K562 (cell line): Measurements from ENCODE around the gene ZNF747.

Experiments used
- JUND ChIP-seq, 2 experiments: IDR thresholded peaks; 2 replicates in 1 of 2; 3 replicates in 1 of 2; pipeline ENCODE4 v1.6.1; 2011; ENCODE audit warnings: borderline replicate concordance in 2 of 2, low read depth in 2 of 2, low read length in 2 of 2, improper control_type of control experiment in 1 of 2, missing biosample characterization in 1 of 2, missing genetic modification characterization in 1 of 2, missing genetic modification reagents in 1 of 2
- KLF13 ChIP-seq: fragments of 450-650 bp; IDR thresholded peaks from 2 replicates; pipeline ENCODE4 v1.6.1; 2016; ENCODE audit warnings: missing genetic modification characterization, low read depth, mild to moderate bottlenecking, missing compliant biosample characterization, moderate library complexity, borderline replicate concordance
- NFE2 ChIP-seq: IDR thresholded peaks from 2 replicates; pipeline ENCODE4 v1.6.1; 2014; ENCODE audit warnings: antibody characterized with exemption, low read depth
- NONO ChIP-seq, 2 experiments: fragments of 200-400 bp in 1 of 2; fragments of 450-650 bp in 1 of 2; formaldehyde crosslinking in 1 of 2; IDR thresholded peaks; 2 replicates each; pipeline ENCODE4 v1.6.1; 2017; ENCODE audit warnings: low read depth in 2 of 2, mild to moderate bottlenecking in 2 of 2, moderate library complexity in 2 of 2, low read length in 1 of 2
- RAD21 ChIP-seq, 2 experiments: fragments of 250-450 bp in 1 of 2; fragments of 450-650 bp in 1 of 2; sonication (Bioruptor Pico) in 1 of 2; formaldehyde crosslinking in 1 of 2; IDR thresholded peaks in 1 of 2; conservative IDR thresholded peaks in 1 of 2; 2 replicates each; pipeline versions ENCODE4 v1.4.0 to v1.8.0; 2020 to 2022; ENCODE audit warnings: mild to moderate bottlenecking in 2 of 2, moderate library complexity in 1 of 2
- TEAD4 ChIP-seq, 2 experiments: sonication (generic) in 1 of 2; formaldehyde crosslinking in 1 of 2; IDR thresholded peaks; 2 replicates each; pipeline versions ENCODE4 v1.6.1 to v1.8.0; 2012 to 2022; ENCODE audit warnings: borderline replicate concordance in 1 of 2, inconsistent platforms in 1 of 2, low read length in 1 of 2, mild to moderate bottlenecking in 1 of 2, missing genetic modification reagents in 1 of 2
- ZNF263 ChIP-seq: sonication (generic); formaldehyde crosslinking; IDR thresholded peaks from 2 replicates; pipeline ENCODE4 v1.8.0; 2022; ENCODE audit warnings: mild to moderate bottlenecking, missing genetic modification reagents, borderline replicate concordance
- ZSCAN32 ChIP-seq: fragments of 450-650 bp; formaldehyde crosslinking; IDR thresholded peaks from 2 replicates; pipeline ENCODE4 v1.4.0; 2020; ENCODE audit warnings: mild to moderate bottlenecking, moderate library complexity
- TF ChIP-seq, protein P1 (sequence below), 3 experiments: IDR thresholded peaks in 2 of 3; conservative IDR thresholded peaks in 1 of 3; 2 replicates each; pipeline ENCODE4 v1.5.1; 2011 to 2012; ENCODE audit warnings: low read length in 3 of 3, mild to moderate bottlenecking in 3 of 3, control low read depth in 2 of 3, improper control_type of control experiment in 1 of 3, inconsistent platforms in 1 of 3, low read depth in 1 of 3, mixed read lengths in 1 of 3, moderate library complexity in 1 of 3; ENCODE audit not compliant: insufficient read depth in 2 of 3
- TF ChIP-seq, protein P2 (sequence below): sonication (generic); formaldehyde crosslinking; IDR thresholded peaks from 2 replicates; pipeline ENCODE4 v1.8.0; 2022; ENCODE audit warnings: mild to moderate bottlenecking, missing genetic modification reagents
- TF ChIP-seq, protein P3 (sequence below): sonication (generic); formaldehyde crosslinking; IDR thresholded peaks from 2 replicates; pipeline ENCODE4 v1.8.1; 2022; ENCODE audit warnings: missing genetic modification reagents
- TF ChIP-seq, protein P4 (sequence below): fragments of 450-650 bp; IDR thresholded peaks from 2 replicates; pipeline ENCODE4 v1.6.1; 2016; ENCODE audit warnings: borderline replicate concordance
- TF ChIP-seq, protein P5 (sequence below), 2 experiments: IDR thresholded peaks; 2 replicates each; pipeline ENCODE4 v1.6.1; 2012; ENCODE audit warnings: improper control_type of control experiment in 2 of 2, low read depth in 2 of 2, low read length in 2 of 2, borderline replicate concordance in 1 of 2
- TF ChIP-seq, protein P6 (sequence below): sonication (generic); formaldehyde crosslinking; IDR thresholded peaks from 2 replicates; pipeline ENCODE4 v1.8.1; 2023; ENCODE audit warnings: missing genetic modification reagents, mild to moderate bottlenecking, borderline replicate concordance

DNA sequence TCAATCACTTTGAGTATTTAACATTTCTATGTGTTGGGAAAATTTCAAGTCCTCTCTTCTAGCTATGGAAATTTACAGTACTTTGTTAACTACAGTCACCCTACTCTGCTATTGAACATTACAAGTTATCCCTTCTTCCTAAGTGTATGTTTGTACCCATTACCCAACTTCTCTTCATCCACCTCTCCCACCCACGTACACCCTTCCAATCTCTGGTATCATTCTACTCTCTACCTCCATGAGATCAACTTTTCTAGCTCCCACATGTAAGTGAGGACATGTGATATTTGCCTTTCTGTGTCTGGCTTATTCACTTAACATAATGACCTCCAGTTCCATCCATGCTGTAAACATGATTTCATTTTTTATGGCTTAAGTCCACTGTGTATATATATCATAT lies 40.0 kb upstream of the ZNF747 start:
- TF ChIP-seq RAD21 (CRISPR knock-in tag; conservative IDR thresholded peaks at IDR 0.05 in 1 of 2, IDR thresholded peaks at IDR 0.05 in 1 of 2) (no peak), ZSCAN32 (CRISPR knock-in tag) (no peak), NONO (IDR thresholded peaks at IDR 0.05; ENCODE audit: low read depth in 2 of 2, low read length in 1 of 2) (no peak), NFE2 (no peak), TEAD4 (IDR thresholded peaks at IDR 0.05; ENCODE audit: low read length) (no peak), TEAD4 (CRISPR knock-in tag; IDR thresholded peaks at IDR 0.05; ENCODE audit: borderline replicate concordance) (no peak), JUND (IDR thresholded peaks at IDR 0.05; ENCODE audit: borderline replicate concordance, low read depth, low read length) (no peak), JUND (tag; IDR thresholded peaks at IDR 0.05; ENCODE audit: borderline replicate concordance, low read depth, low read length) (no peak), KLF13 (tag) (no peak), ZNF263 (CRISPR knock-in tag) (no peak)
- TF ChIP-seq, protein P1, sequence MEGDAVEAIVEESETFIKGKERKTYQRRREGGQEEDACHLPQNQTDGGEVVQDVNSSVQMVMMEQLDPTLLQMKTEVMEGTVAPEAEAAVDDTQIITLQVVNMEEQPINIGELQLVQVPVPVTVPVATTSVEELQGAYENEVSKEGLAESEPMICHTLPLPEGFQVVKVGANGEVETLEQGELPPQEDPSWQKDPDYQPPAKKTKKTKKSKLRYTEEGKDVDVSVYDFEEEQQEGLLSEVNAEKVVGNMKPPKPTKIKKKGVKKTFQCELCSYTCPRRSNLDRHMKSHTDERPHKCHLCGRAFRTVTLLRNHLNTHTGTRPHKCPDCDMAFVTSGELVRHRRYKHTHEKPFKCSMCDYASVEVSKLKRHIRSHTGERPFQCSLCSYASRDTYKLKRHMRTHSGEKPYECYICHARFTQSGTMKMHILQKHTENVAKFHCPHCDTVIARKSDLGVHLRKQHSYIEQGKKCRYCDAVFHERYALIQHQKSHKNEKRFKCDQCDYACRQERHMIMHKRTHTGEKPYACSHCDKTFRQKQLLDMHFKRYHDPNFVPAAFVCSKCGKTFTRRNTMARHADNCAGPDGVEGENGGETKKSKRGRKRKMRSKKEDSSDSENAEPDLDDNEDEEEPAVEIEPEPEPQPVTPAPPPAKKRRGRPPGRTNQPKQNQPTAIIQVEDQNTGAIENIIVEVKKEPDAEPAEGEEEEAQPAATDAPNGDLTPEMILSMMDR (IDR thresholded peaks at IDR 0.05 in 2 of 3, conservative IDR thresholded peaks at IDR 0.05 in 1 of 3; ENCODE audit: insufficient read depth in 2 of 3, low read depth in 1 of 3, low read length in 3 of 3), result no peak
- TF ChIP-seq, protein P2, sequence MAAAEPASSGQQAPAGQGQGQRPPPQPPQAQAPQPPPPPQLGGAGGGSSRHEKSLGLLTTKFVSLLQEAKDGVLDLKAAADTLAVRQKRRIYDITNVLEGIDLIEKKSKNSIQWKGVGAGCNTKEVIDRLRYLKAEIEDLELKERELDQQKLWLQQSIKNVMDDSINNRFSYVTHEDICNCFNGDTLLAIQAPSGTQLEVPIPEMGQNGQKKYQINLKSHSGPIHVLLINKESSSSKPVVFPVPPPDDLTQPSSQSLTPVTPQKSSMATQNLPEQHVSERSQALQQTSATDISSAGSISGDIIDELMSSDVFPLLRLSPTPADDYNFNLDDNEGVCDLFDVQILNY, result no peak
- TF ChIP-seq, protein P3, sequence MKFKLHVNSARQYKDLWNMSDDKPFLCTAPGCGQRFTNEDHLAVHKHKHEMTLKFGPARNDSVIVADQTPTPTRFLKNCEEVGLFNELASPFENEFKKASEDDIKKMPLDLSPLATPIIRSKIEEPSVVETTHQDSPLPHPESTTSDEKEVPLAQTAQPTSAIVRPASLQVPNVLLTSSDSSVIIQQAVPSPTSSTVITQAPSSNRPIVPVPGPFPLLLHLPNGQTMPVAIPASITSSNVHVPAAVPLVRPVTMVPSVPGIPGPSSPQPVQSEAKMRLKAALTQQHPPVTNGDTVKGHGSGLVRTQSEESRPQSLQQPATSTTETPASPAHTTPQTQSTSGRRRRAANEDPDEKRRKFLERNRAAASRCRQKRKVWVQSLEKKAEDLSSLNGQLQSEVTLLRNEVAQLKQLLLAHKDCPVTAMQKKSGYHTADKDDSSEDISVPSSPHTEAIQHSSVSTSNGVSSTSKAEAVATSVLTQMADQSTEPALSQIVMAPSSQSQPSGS (CRISPR knock-in tag), result no peak
- TF ChIP-seq, protein P4, sequence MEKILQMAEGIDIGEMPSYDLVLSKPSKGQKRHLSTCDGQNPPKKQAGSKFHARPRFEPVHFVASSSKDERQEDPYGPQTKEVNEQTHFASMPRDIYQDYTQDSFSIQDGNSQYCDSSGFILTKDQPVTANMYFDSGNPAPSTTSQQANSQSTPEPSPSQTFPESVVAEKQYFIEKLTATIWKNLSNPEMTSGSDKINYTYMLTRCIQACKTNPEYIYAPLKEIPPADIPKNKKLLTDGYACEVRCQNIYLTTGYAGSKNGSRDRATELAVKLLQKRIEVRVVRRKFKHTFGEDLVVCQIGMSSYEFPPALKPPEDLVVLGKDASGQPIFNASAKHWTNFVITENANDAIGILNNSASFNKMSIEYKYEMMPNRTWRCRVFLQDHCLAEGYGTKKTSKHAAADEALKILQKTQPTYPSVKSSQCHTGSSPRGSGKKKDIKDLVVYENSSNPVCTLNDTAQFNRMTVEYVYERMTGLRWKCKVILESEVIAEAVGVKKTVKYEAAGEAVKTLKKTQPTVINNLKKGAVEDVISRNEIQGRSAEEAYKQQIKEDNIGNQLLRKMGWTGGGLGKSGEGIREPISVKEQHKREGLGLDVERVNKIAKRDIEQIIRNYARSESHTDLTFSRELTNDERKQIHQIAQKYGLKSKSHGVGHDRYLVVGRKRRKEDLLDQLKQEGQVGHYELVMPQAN, result no peak
- TF ChIP-seq, protein P5, sequence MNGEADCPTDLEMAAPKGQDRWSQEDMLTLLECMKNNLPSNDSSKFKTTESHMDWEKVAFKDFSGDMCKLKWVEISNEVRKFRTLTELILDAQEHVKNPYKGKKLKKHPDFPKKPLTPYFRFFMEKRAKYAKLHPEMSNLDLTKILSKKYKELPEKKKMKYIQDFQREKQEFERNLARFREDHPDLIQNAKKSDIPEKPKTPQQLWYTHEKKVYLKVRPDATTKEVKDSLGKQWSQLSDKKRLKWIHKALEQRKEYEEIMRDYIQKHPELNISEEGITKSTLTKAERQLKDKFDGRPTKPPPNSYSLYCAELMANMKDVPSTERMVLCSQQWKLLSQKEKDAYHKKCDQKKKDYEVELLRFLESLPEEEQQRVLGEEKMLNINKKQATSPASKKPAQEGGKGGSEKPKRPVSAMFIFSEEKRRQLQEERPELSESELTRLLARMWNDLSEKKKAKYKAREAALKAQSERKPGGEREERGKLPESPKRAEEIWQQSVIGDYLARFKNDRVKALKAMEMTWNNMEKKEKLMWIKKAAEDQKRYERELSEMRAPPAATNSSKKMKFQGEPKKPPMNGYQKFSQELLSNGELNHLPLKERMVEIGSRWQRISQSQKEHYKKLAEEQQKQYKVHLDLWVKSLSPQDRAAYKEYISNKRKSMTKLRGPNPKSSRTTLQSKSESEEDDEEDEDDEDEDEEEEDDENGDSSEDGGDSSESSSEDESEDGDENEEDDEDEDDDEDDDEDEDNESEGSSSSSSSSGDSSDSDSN (IDR thresholded peaks at IDR 0.05; ENCODE audit: borderline replicate concordance in 1 of 2, low read depth in 2 of 2, low read length in 2 of 2), result no peak
- TF ChIP-seq, protein P6, sequence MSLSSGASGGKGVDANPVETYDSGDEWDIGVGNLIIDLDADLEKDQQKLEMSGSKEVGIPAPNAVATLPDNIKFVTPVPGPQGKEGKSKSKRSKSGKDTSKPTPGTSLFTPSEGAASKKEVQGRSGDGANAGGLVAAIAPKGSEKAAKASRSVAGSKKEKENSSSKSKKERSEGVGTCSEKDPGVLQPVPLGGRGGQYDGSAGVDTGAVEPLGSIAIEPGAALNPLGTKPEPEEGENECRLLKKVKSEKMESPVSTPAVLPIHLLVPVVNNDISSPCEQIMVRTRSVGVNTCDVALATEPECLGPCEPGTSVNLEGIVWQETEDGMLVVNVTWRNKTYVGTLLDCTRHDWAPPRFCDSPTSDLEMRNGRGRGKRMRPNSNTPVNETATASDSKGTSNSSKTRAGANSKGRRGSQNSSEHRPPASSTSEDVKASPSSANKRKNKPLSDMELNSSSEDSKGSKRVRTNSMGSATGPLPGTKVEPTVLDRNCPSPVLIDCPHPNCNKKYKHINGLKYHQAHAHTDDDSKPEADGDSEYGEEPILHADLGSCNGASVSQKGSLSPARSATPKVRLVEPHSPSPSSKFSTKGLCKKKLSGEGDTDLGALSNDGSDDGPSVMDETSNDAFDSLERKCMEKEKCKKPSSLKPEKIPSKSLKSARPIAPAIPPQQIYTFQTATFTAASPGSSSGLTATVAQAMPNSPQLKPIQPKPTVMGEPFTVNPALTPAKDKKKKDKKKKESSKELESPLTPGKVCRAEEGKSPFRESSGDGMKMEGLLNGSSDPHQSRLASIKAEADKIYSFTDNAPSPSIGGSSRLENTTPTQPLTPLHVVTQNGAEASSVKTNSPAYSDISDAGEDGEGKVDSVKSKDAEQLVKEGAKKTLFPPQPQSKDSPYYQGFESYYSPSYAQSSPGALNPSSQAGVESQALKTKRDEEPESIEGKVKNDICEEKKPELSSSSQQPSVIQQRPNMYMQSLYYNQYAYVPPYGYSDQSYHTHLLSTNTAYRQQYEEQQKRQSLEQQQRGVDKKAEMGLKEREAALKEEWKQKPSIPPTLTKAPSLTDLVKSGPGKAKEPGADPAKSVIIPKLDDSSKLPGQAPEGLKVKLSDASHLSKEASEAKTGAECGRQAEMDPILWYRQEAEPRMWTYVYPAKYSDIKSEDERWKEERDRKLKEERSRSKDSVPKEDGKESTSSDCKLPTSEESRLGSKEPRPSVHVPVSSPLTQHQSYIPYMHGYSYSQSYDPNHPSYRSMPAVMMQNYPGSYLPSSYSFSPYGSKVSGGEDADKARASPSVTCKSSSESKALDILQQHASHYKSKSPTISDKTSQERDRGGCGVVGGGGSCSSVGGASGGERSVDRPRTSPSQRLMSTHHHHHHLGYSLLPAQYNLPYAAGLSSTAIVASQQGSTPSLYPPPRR (CRISPR knock-in tag), result no peak
